ENCODE data around the gene ATAT1. TPM values are rescaled to one million over a fixed set of nuclear protein-coding genes. Genes with fewer than 3 reads are reported as not detected.

Gene ATAT1
- total and polyA plus RNA-seq, 4 experiments from 2014 or later: 0.29 to 9.4 (median 5.1) TPM

- H3K4me1 Mint-ChIP-seq: peaks cover 30 to 70% (median 43%) of the 10 kb centered on the region in 4 donors
- H3K4me3 ChIP-seq (ENCODE audit: low read length in 2 of 2): peak overlapping the region; percentile 91 to 94
- H3K36me3 ChIP-seq (ENCODE audit: insufficient read depth, low read length): peaks cover 25% of the 10 kb centered on the region
- peak overlapping the region; percentile 97 to 100 (median 100) for H3K4me3 Mint-ChIP-seq
- CTCF ChIA-PET (ENCODE audit: partially characterized antibody): interaction anchor here (3.9 to 4.8 kb wide), 5 partner anchors 19 to 132 kb away, joined by 22 to 34 read pairs (median 30); no protein-coding TSS in a partner anchor
- no peaks in the 10 kb centered on the region for H3K27me3 ChIP-seq (ENCODE audit: insufficient read depth, low read length)
- H3K9me3 ChIP-seq (ENCODE audit: control insufficient read depth in 1 of 2, low read length in 2 of 2): no peaks in the 10 kb centered on the region
- intact Hi-C loops (cut with micrococcal nuclease): loop anchor here (2.0 to 5.0 kb wide), 3 partner anchors 67 to 549 kb away; partner anchors contain the start of genes PPP1R11 and TCF19
- peaks cover 52% of the 10 kb centered on the region for H3K4me1 ChIP-seq (ENCODE audit: insufficient read depth, low read length)
- peak overlapping the region; percentile 94 for H3K27ac ChIP-seq (ENCODE audit: low read depth, low read length)
- H3K9me3 Mint-ChIP-seq: peaks cover 0 to 19% (median 2%) of the 10 kb centered on the region in 8 donors
- DNase-seq: peak; percentile 64 to 71 (median 69)
- peaks cover 0 to 1% of the 10 kb centered on the region in 2 donors for H3K27me3 Mint-ChIP-seq
- peaks cover 36 to 50% of the 10 kb centered on the region in 2 donors for H3K36me3 Mint-ChIP-seq
- POLR2A ChIA-PET (ENCODE audit: partially characterized antibody): interaction anchor here (0.7 to 5.0 kb wide), 44 partner anchors 10 to 860 kb away, joined by 3 to 132 read pairs (median 10); partner anchors contain the start of genes ABCF1, ATAT1, C6orf136 and DHX16
- H3K27ac Mint-ChIP-seq: peak overlapping the region; percentile 100
These were observed 10.5 kb upstream of the ATAT1 start for GRCh38 chr6:30615958-30616810.

GRCh38 chr6:30616811-30617564, 9.7 kb upstream of the ATAT1 start, which contains the start of gene PPP1R10:
TSS of gene PPP1R10 (minus strand) at chr6:30617243. CDS start at chr6:30609944, 7,299 bp downstream.
- peaks cover 40 to 57% of the 10 kb centered on the region in 2 donors for H3K36me3 Mint-ChIP-seq
- H3K4me3 Mint-ChIP-seq: peak within 1 kb of the TSS; percentile 97 to 100 (median 100)
- Histone ChIP-seq H3K4me3 (ENCODE audit: low read length in 2 of 2) (peak within 1 kb of the TSS; percentile 91 to 95), H3K27me3 (ENCODE audit: insufficient read depth, low read length) (no peaks in the 10 kb centered on the region), H3K4me1 (ENCODE audit: insufficient read depth, low read length) (peaks cover 45% of the 10 kb centered on the region), H3K36me3 (ENCODE audit: insufficient read depth, low read length) (peaks cover 28% of the 10 kb centered on the region), H3K9me3 (ENCODE audit: control insufficient read depth in 1 of 2, low read length in 2 of 2) (no peaks in the 10 kb centered on the region), H3K27ac (ENCODE audit: low read depth, low read length) (peak within 1 kb of the TSS; percentile 94)
- H3K27me3 Mint-ChIP-seq: peaks cover 0 to 1% of the 10 kb centered on the region in 2 donors
- H3K27ac Mint-ChIP-seq: peak within 1 kb of the TSS; percentile 100
- peaks cover 0 to 19% (median 2%) of the 10 kb centered on the region in 8 donors for H3K9me3 Mint-ChIP-seq
- intact Hi-C loops (cut with micrococcal nuclease): loop anchor here (1.0 to 5.0 kb wide), 11 partner anchors 9 to 550 kb away; partner anchors contain the start of genes ABCF1, ATAT1, C6orf136 and DHX16
- ChIA-PET POLR2A (ENCODE audit: partially characterized antibody) (interaction anchor here (0.6 to 5.0 kb wide), 43 partner anchors 10 to 965 kb away, joined by 3 to 97 read pairs (median 6); partner anchors contain the start of genes ABCF1, ATAT1, C6orf136 and DHX16), CTCF (ENCODE audit: partially characterized antibody) (interaction anchor here (1.3 to 2.8 kb wide), 5 partner anchors 9 to 135 kb away, joined by 4 to 24 read pairs (median 4); no protein-coding TSS in a partner anchor)
- DNase-seq: peak; percentile 98 to 100 (median 100)
- peaks cover 22 to 62% (median 35%) of the 10 kb centered on the region in 4 donors for H3K4me1 Mint-ChIP-seq

- Mint-ChIP-seq H3K4me1 (peaks cover 18 to 56% (median 30%) of the 10 kb centered on the region in 4 donors), H3K36me3 (peaks cover 44 to 60% of the 10 kb centered on the region in 2 donors), H3K27me3 (peaks cover 0 to 1% of the 10 kb centered on the region in 2 donors), H3K4me3 (peak within 1 kb of the TSS; percentile 97 to 100 (median 100)), H3K9me3 (peaks cover 0 to 19% (median 2%) of the 10 kb centered on the region in 8 donors), H3K27ac (peak within 1 kb of the TSS; percentile 100)
- peaks cover 37% of the 10 kb centered on the region for H3K4me1 ChIP-seq (ENCODE audit: insufficient read depth, low read length)
- H3K4me3 ChIP-seq (ENCODE audit: low read length in 2 of 2): peak within 1 kb of the TSS; percentile 91 to 95
- no peaks in the 10 kb centered on the region for H3K27me3 ChIP-seq (ENCODE audit: insufficient read depth, low read length)
- ChIA-PET POLR2A (ENCODE audit: partially characterized antibody) (interaction anchor here (0.6 to 2.8 kb wide), 51 partner anchors 9 to 964 kb away, joined by 3 to 43 read pairs (median 4); partner anchors contain the start of genes ABCF1, ATAT1, C6orf136 and DHX16), CTCF (ENCODE audit: partially characterized antibody) (interaction anchor here (0.7 to 2.8 kb wide), 12 partner anchors 8 to 136 kb away, joined by 3 to 24 read pairs (median 5); partner anchors contain the start of genes ABCF1 and DHX16)
- H3K9me3 ChIP-seq (ENCODE audit: control insufficient read depth in 1 of 2, low read length in 2 of 2): no peaks in the 10 kb centered on the region
- peaks cover 35% of the 10 kb centered on the region for H3K36me3 ChIP-seq (ENCODE audit: insufficient read depth, low read length)
- peak within 1 kb of the TSS; percentile 94 for H3K27ac ChIP-seq (ENCODE audit: low read depth, low read length)
- DNase-seq: peak; percentile 98 to 100 (median 99)
- intact Hi-C loops (cut with micrococcal nuclease): loop anchor here (1.0 to 5.0 kb wide), 11 partner anchors 9 to 550 kb away; partner anchors contain the start of genes ABCF1, ATAT1, C6orf136 and DHX16
These were observed 9.0 kb upstream of the ATAT1 start, which contains the start of gene MRPS18B for GRCh38 chr6:30617565-30618269. TSS of gene MRPS18B (plus strand) at chr6:30617840. CDS start at chr6:30617866, 26 bp downstream.

DNA sequence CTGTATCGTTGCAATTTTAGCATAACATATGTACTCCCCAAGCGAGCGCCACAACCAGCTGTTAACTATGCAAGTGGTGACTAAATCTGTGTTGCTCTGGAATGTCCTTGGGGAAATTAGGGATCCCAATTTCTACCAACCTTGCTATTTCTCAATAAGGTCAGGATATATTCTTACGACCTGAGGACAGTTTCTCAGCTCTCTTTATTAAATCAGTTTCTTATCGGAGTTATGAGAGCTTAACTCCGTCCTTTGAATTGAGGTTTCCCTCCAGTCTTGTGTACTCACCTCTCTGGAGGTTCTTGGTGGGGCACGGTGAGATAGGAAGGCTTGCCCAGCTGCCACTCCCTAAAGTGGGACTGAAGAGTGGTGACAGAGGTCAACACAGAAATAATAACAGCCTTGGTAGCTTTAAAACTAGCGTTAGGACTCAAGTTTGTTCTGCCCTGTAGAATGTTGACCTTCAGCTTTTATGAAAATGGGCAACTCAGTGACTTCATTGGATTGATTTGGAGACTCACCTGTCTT, 8.3 kb upstream of the ATAT1 start:
- CTCF ChIA-PET (ENCODE audit: partially characterized antibody): interaction anchor here (0.7 to 2.8 kb wide), 13 partner anchors 8 to 136 kb away, joined by 3 to 24 read pairs (median 5); partner anchors contain the start of genes ABCF1 and DHX16
- H3K9me3 Mint-ChIP-seq: peaks cover 0 to 18% (median 2%) of the 10 kb centered on the region in 8 donors
- Histone ChIP-seq H3K4me1 (ENCODE audit: insufficient read depth, low read length) (peaks cover 31% of the 10 kb centered on the region), H3K4me3 (ENCODE audit: low read length in 2 of 2) (peak overlapping the region; percentile 53 to 95), H3K36me3 (ENCODE audit: insufficient read depth, low read length) (peaks cover 42% of the 10 kb centered on the region), H3K27ac (ENCODE audit: low read depth, low read length) (peak overlapping the region; percentile 94), H3K9me3 (ENCODE audit: control insufficient read depth in 1 of 2, low read length in 2 of 2) (no peaks in the 10 kb centered on the region), H3K27me3 (ENCODE audit: insufficient read depth, low read length) (no peaks in the 10 kb centered on the region)
- peak overlapping the region; percentile 97 to 100 (median 100) for H3K4me3 Mint-ChIP-seq
- no peak for DNase-seq
- H3K36me3 Mint-ChIP-seq: peaks cover 47 to 65% of the 10 kb centered on the region in 2 donors
- peaks cover 0 to 1% of the 10 kb centered on the region in 2 donors for H3K27me3 Mint-ChIP-seq
- H3K4me1 Mint-ChIP-seq: peaks cover 15 to 50% (median 26%) of the 10 kb centered on the region in 4 donors
- POLR2A ChIA-PET (ENCODE audit: partially characterized antibody): interaction anchor here (0.6 to 2.8 kb wide), 39 partner anchors 9 to 963 kb away, joined by 3 to 43 read pairs (median 5); partner anchors contain the start of genes ABCF1, ATAT1, C6orf136 and DHX16
- intact Hi-C loops (cut with micrococcal nuclease): loop anchor here (5.0 kb wide), 1 partner anchor 551 kb away; the partner anchor contains the start of gene PPP1R11
- H3K27ac Mint-ChIP-seq: peak overlapping the region; percentile 100

- no peak for DNase-seq
- CTCF ChIA-PET (ENCODE audit: partially characterized antibody): interaction anchor here (2.8 kb wide), 1 partner anchor 103 kb away, joined by 24 read pairs; no protein-coding TSS in a partner anchor
- no peaks in the 10 kb centered on the region for H3K9me3 ChIP-seq (ENCODE audit: control insufficient read depth in 1 of 2, low read length in 2 of 2)
- intact Hi-C loops (cut with micrococcal nuclease): loop anchor here (5.0 kb wide), 1 partner anchor 552 kb away; the partner anchor contains the start of gene PPP1R11
- peaks cover 0 to 1% of the 10 kb centered on the region in 2 donors for H3K27me3 Mint-ChIP-seq
- H3K4me1 Mint-ChIP-seq: peaks cover 5 to 37% (median 14%) of the 10 kb centered on the region in 4 donors
- no peak overlapping the region for H3K4me3 ChIP-seq (ENCODE audit: low read length in 2 of 2)
- peak overlapping the region in 5 of 7 donors; percentile 37 to 100 (median 100) for H3K27ac Mint-ChIP-seq
- POLR2A ChIA-PET (ENCODE audit: partially characterized antibody): interaction anchor here (1.0 to 2.8 kb wide), 7 partner anchors 14 to 129 kb away, joined by 3 to 20 read pairs (median 12); partner anchors contain the start of gene DHX16
- H3K27ac ChIP-seq (ENCODE audit: low read depth, low read length): peak overlapping the region; percentile 32
- H3K4me3 Mint-ChIP-seq: peak overlapping the region in 2 of 8 donors; percentile 100
- peaks cover 19% of the 10 kb centered on the region for H3K4me1 ChIP-seq (ENCODE audit: insufficient read depth, low read length)
- peaks cover 52% of the 10 kb centered on the region for H3K36me3 ChIP-seq (ENCODE audit: insufficient read depth, low read length)
- peaks cover 0 to 16% (median 2%) of the 10 kb centered on the region in 8 donors for H3K9me3 Mint-ChIP-seq
- H3K36me3 Mint-ChIP-seq: peaks cover 50 to 64% of the 10 kb centered on the region in 2 donors
- no peaks in the 10 kb centered on the region for H3K27me3 ChIP-seq (ENCODE audit: insufficient read depth, low read length)
These were observed 7.1 kb upstream of the ATAT1 start for GRCh38 chr6:30619561-30619960.

All from CD4-positive, alpha-beta memory T cell (primary cell).